Stimulated activated CD8-positive, alpha-beta memory T cell treated with anti-CD3 and anti-CD28 coated beads, Interleukin-15, amount 100 ng/mL, for 48 hours (primary cell): ENCODE results near the gene RPL36AL.
"Not testable (repeated sequence)": the region's sequence is repeated elsewhere in the genome, so short reads cannot be mapped to it uniquely, and the experiment has no call there.

Experiments
- DNase-seq, 2 donors: peaks; one replicate each; pipeline ENCODE4 v3.0.0-alpha.2; 2020; ENCODE audit warnings: low read depth in 2 of 2

Gene RPL36AL

GRCh38 chr14:49619273-49619672 is 1.2 kb downstream of the RPL36AL start:
- not testable (repeated sequence) for DNase-seq

DNA sequence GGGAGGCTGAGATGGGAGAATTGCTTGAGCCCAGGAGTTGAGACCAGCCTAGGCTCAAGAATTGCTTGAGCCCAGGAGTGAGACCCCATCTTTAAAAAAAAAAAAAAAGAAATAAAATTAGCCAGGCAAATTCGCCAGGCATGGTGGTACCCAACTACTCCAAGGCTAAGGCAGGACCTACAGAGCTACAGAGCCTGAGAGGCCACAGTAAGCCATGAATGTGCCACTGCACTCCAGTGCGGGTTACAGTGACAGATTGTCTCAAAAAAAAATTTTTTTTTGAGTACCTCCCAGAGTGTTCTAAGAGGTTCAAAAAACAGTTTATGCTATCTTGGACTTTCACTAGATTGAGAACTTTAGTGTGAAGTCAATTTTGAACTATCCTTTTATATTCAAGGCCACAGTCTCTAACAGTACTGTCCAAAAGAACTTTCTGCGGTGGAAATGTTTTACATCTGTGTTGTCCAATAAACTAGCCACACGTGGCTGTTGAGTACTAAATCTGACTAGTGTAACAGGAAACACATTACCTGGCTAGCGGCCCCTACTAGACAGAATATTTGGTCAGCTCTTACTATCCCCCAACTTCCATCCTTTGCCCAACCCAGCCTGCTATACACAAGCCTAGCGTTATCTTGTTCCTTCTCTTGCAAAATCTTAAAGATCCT is 2.4 kb downstream of the RPL36AL start:
- no peak for DNase-seq

DNA sequence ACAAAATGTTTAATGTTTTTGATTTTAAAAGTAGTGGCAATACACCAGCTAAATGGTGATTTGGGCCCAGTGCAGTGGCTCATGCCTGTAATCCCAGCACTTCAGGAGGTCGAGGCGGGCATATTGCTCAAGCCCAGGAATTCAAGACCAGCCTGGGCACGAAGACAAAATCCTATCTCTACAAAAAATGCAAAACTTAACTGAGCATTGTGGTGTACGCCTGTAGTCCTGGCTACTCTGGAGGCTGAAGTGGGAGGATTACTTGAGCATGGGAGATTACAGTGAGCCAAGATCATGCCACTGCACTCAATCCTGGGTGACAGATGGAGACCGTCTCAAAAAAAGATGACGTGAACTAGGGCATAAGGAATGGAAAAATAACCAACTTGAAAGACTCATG is 4.7 kb downstream of the RPL36AL start:
- no peak for DNase-seq

- no peak for DNase-seq
Observed at GRCh38 chr14:49614196-49614595, 6.2 kb downstream of the RPL36AL start.

- DNase-seq: no peak
Observed at GRCh38 chr14:49612671-49613070, 7.8 kb downstream of the RPL36AL start.

- no peak for DNase-seq
Observed at GRCh38 chr14:49612251-49612650, 8.2 kb downstream of the RPL36AL start.

- DNase-seq: no peak
Observed at GRCh38 chr14:49607583-49607982, 12.8 kb downstream of the RPL36AL start.

- DNase-seq: peak; percentile 71 to 73
Observed at GRCh38 chr14:49598485-49599300, 21.7 kb downstream of the RPL36AL start, which contains the start of gene LRR1. Gene LRR1, plus strand, starts transcription at chr14:49598940. Its CDS starts 81 bp downstream, at chr14:49599021.

- DNase-seq: no peak
Observed at GRCh38 chr14:49598189-49598484, 22.3 kb downstream of the RPL36AL start.

DNA sequence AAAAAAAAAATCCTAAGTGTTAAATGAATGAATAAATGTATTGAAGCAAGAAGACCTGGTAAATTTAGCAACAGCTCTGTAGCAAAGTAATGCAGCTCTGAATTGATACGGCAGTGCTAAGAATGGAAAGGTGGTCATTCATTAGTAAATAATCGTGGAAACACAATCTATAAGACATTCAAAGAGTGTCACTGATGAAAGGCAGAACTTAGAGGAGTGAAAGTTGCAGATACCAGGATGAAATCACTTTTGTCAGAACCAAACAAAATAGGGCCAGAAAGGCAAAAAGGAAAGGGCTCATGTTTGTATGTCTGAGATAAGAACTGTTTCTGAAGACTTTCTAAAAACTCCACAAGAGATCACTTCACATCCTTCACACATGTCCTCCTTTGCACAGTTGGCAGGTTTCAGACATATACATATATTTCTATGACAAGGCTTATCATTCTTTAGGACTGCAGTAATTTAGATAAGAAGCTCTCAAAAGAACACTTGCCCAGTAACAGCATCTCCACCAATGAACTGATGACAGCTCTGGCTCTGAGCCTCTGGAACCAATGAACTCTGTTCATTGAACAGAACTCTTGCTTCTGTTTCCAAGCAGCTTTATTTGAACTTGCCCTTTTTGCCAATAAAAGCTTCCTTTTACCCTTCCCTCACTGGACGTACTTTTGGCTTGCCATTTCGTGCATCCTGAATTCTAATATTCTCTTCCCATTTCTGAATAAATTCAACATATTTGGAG is 25.9 kb downstream of the RPL36AL start:
- no peak for DNase-seq

GRCh38 chr14:49593016-49593415 is 27.4 kb downstream of the RPL36AL start:
- DNase-seq: no peak

DNA sequence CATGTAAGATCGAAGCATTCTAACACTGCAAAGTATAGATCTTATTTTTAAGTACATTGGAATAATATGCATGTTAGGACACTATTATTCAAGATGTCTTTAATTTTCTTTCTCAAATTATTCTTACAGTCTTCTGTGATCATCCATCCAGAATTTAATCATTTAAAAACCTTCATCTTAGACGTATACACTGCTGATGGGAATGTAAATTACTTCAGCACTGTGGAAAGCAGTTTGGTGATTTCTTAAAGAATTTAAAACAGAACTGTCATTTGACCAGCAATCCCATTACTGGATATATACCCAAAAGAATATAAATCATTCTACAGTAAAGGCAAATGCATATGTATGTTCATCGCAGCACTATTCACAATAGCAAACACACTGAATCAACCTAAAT is 31.0 kb downstream of the RPL36AL start:
- no peak for DNase-seq

DNA sequence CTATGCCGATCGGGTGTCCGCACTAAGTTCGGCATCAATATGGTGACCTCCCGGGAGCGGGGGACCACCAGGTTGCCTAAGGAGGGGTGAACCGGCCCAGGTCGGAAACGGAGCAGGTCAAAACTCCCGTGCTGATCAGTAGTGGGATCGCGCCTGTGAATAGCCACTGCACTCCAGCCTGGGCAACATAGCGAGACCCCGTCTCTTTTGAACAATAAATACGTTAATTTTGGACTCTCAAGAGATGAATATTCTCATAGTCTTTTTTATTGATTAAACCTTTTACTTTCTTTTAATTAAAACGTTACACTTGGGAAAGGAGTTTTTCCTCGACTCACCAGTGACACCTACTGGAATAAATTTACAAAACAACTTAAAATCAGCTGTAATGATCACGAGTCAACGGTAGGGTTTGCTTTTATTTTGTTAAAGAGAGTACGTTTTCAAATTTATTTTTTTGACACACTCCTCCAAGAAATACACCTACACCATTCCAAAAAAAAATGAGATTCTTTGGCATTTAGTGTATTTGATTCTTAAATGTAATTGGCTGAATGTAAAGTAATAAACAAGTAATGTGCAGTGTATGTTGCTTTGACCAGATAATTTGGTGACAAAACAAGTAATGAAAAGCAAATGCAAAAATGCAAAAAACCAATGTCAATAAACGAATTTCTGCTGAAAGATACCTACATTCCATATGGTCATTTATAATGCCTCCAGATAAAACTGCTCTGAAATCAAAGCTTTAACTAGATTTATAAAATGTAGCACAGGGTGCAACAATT is 33.6 kb downstream of the RPL36AL start:
- no peak for DNase-seq

DNA sequence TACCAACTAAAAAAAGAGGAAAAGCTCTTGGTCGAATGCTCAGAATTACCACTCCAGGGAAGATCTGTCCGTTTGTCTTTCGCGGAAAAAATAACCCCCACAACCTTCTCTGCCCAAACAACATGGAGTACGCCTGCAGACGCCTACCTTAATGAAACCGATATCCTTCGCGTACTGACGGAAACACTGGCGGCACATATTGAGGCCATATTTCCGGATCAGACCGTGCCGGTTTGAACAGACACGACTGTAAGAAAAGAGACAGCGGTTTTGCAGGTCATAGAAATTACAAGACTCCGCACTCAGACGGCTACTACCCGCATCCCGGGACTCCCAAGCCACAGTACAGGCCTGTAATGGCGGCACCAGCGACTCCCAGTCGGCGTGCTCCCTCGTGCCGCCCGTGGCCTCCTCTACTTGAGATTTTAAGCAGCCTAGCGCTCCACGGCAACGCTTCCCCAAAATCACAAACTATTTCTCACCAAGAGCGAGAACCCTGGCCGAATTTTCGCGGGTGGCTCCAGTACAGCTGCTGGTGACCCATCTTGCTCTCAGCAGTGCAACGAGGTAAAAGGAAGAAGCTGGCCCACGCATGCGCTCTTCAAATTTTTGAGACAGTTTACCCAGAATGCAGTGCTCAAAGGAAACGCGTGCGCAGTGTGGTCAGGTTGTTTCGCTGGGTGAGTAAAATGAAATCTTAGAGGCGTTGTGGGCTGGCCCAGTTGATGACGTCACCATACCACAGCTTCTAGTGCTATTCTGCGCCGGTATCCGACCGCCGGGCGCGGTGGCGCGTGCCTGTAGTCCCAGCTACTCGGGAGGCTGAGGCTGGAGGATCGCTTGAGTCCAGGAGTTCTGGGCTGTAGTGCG is 34.4 kb downstream of the RPL36AL start, which contains the start of gene RPS29:
TSS of gene RPS29 (minus strand) at position 578 of the 870 bp plus-strand sequence. CDS start at position 544, 34 bp downstream.
- DNase-seq: peak; percentile 95 to 96

GRCh38 chr14:49584981-49585640 is 35.3 kb downstream of the RPL36AL start:
- DNase-seq: not testable (repeated sequence)

DNA sequence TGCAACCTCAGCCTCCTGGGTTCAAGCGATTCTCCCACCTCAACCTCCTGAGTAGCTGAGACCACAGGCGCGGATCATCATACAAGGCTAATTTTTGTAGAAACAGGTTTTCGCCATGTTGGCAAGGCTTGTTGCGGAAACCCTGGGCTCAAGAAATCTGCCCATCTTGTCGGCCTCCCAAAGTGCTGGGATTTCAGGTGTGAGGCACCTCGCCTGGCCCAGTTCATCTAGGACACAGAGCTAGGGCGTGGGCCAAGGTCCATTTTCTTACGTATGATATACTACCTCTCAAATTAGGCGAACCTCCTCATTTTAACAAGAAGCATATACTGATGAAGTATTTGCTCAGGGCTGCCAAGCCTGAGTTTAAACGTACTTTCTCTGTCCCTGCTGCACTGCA is 36.4 kb downstream of the RPL36AL start:
- DNase-seq: no peak

DNA sequence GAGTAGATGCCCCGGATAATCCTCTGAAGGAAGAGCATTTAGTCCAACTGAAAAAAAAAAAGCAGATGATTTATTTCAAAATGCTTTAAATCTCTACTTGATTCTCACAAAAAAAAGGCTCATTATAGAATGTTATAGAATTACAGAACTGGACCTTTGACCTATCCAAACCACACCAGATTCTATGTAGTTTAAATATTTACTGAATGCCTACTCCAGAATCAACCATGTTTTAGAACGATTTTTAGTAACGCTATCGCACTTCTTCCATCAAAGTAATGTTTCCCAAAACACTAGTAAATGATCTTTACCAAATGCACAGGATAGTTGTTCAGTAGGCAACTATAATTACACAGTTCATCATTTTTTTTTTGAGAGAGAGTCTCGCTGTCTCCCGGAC is 36.8 kb downstream of the RPL36AL start:
- DNase-seq: no peak

- DNase-seq: no peak
Observed at GRCh38 chr14:49582113-49582977, 38.1 kb downstream of the RPL36AL start.
